T-helper 22 cell (primary cell): ENCODE results near the gene SLC25A42.
"Not testable (repeated sequence)": the region's sequence is repeated elsewhere in the genome, so short reads cannot be mapped to it uniquely, and the experiment has no call there.

Experiments used
- DNase-seq: peaks from one replicate; pipeline ENCODE4 v3.0.0-alpha.2; 2020; ENCODE audit warnings: low read depth

SLC25A42 gene

GRCh38 chr19:19135713-19136112 is 71.9 kb downstream of the SLC25A42 start:
- DNase-seq = not testable (repeated sequence)

DNA sequence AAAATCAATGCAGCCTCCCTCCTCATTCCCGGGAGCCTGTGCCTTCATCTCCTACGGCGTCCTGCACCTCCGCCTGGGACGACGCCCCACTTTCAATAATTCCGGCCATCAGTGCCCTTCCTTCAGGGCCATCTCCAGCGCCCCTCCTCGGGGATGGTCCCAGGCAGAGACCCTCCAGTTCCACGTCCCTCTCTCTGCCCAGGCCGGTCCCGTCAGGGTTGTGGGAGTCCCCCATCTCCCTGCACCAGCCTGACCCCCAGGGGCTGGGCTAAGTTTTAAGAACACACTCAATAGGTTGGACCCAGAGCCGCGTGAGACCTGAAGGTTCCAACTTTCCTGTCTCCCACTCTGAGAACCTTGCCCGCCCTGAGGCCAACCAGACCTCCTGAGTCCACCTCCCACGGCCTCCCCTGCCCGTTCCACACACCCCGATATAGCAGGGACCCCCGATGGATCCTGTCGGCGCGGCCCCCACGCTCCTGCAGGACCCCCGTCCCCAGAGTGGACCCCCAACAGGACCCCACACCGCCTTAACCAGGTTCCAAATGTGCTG is 73.8 kb downstream of the SLC25A42 start:
- DNase-seq = no peak

GRCh38 chr19:19138109-19138981 is 74.6 kb downstream of the SLC25A42 start, which contains the start of gene TMEM161A:
TMEM161A (minus strand) TSS chr19:19138478; CDS start chr19:19138428, 50 bp downstream.
- peak; percentile 94 for DNase-seq

DNA sequence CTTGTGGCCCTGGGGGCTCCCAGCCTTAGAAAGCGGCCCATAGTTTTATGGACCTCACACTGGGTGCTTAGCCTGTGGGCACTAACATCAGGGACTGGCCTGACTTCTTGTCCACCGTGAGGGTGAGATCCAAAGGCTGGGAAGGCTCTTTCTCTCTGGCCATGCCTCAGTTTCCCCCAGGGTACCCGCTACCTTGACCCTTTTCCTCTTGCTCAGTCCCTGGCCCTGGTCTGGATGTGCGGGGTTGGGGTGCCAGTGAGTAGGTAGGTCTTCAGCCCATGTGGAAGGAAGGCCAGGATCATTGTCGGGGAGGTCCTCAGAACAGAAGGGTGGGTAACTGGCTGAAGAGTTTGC is 76.1 kb downstream of the SLC25A42 start:
- no peak for DNase-seq

DNA sequence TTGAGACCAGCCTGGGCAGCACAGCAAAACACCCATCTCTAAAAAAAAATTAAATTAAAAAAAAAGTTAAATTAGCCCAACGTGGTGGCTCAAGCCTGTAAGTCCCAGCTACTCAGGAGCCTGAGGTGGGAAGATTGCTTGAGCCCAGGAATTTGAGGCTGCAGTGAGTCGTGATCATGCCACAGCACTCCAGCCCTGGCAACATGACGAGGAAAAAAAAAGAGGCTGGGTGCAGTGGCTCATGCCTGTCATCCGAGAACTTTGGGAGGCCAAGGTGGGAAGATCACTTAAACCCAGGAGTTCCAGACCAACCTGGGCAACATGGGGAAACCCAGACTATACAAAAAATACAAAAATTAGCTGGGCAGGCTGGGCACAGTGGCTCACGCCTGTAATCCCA is 76.7 kb downstream of the SLC25A42 start:
- no peak for DNase-seq

DNA sequence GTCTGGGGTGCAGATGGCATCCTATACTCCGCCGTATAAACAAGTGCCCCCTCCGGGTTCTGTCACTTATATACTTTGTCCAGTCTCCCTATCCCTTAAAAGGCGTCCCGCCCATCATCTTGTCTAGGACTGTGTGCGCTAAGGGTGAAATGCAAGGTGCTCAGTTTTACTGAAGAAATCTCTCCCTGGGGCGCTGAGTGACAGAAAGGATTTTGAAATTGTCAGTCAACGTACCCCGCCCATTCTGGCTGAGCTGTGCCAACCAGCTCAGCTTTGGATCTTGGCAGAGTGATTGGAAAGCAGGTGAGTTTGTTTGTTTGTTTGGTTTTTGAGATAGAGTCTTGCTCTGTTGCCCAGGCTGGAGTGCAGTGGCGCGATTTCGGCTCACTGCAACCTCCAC is 78.6 kb downstream of the SLC25A42 start:
- DNase-seq = no peak

- no peak for DNase-seq
These were observed 81.5 kb downstream of the SLC25A42 start for GRCh38 chr19:19145281-19145680.

DNA sequence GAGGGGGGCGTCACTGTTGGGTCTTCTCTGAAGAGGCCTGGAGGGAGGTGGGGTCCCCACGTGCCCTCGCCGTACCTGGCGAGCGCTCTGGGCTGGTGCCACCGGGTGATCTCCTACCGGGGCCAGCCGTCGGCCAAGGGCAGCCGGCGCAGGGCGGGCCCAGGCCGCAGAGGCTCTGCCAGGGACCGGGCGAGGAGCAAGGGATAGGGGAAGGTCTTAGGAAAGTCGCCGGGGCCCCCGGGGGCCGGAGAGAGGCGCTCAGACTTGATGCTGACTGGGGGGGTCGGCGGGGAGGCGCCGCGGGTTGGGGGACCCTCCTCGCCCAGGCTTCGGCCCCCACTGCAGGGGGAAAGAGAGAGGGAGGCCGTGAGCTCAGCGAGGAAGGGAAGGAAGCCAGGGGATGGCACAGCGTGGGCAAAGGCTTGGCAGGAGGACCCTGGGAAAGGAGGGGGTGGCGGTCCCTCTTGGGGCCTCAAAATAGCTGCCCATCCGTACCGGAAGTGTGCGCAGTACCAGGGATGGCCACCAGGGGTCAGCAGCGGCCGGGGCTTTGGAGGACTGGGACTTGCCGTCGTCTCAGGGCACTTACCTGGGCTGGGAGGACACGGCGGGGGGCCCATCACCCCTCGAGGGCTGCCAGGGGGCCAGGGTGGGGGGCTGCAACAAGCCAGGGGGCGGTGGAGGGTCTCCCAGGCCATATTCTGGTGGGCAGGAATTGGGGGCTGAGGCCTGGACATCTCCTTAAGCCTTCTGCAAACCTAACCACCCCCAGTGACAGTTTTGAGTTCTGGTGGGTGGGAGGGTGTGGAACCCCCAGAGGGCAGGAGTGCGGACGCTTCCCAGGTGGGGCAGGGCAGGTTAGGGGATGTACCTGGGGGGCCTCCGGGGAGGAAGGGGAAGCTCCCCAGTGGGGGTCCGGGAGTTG is 82.2 kb downstream of the SLC25A42 start:
- DNase-seq = peak; percentile 54

DNA sequence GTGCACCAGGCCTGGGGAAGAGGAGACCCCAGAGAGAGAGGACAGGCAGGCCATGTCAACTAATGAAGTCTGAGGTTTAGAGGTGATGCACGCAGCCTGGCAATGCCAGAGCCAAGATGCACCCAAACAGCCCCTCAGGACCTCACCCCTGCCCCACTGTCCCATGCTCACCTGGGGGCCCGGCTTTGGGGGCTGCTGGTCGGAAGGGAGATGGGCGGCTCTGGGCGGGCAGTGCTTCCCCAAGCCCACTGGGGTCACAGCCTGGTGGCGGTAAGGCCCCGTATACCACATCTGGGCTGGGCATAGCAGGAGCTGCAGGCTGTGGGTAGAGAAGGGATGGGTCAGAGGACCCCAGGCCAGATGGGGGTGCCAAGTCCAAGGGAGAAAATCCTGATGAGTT is 83.1 kb downstream of the SLC25A42 start:
- DNase-seq = no peak

DNA sequence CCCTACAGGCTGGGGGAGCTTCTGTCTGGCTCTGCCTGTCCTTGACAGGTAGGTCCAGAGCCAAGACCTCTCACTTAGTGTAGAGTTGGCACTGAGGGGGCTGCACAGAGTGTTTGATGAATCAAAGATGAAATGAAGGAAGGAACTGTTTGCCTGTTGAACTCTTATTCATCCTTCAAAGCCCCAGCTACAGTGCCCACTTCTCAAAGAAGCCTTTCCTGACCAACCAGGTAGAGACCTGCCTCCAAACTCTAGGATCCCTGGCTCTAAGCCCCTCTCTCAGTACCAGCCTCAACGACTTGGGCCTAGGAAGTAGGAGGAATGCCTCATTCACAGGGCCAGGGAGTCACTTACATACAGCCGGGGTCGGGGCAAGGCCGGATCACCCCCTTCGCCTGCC is 83.5 kb downstream of the SLC25A42 start:
- DNase-seq = no peak

GRCh38 chr19:19148504-19148903 is 84.7 kb downstream of the SLC25A42 start:
- DNase-seq = not testable (repeated sequence)

DNA sequence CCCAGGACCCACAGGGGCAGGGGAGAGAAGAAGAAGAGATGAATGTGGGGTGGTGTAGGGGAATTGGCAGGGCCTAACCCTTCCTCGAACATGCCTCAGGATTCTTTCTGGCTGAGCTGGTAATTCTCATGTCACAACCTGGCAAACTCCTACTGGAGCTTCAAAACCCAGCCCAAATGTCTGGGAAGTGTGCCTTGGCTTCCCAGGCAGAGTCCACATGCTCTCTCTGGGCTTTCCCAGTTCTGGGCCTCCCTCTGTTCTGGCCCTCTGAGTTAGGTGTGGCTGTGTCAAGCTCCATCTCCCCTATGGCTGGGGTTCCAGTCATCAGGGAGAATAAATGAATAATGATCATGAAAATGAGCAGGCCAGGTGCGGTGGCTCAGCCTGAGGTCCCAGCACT is 85.6 kb downstream of the SLC25A42 start:
- no peak for DNase-seq

- DNase-seq = no peak
These were observed 87.6 kb downstream of the SLC25A42 start for GRCh38 chr19:19151418-19151817.

- DNase-seq = no peak
These were observed 89.0 kb downstream of the SLC25A42 start for GRCh38 chr19:19152668-19153384.

DNA sequence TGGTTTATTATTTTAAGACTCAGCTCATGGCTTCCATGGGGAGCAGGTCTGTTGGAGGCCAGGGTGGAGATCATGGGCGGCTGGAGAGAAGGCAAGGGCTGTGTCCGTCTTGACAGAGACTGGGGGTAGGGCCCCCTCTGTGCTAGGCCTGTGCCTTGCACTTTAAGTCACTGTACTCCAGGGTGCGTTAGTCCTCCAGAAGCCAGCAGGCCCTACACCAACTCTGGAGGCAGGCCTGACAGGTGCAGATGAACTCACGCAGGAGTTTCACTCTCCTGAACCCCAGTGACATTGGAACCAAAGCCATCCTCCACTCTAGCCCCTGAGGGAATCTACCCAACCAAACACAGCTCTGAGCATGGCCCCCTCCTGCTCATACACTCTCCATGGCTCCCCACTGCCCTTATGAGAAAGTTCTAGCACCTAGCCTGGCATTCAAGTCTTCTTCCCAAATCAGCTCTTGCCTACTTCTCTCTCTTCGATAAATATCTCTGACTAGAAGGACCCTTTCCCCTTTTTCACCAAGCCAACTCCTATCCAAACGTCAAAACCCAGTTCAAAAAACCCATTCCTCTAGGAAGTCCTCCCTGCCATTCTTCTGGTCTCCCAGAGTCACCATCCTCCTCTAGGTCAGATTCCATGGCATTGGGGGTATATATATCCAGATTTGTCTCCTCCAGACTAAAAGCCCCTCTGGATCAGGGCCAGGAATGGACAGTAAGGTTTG is 91.1 kb downstream of the SLC25A42 start:
- DNase-seq = no peak

- DNase-seq = no peak
These were observed 91.9 kb downstream of the SLC25A42 start for GRCh38 chr19:19155495-19156219.

GRCh38 chr19:19157808-19158207 is 94.0 kb downstream of the SLC25A42 start:
- DNase-seq = no peak

DNA sequence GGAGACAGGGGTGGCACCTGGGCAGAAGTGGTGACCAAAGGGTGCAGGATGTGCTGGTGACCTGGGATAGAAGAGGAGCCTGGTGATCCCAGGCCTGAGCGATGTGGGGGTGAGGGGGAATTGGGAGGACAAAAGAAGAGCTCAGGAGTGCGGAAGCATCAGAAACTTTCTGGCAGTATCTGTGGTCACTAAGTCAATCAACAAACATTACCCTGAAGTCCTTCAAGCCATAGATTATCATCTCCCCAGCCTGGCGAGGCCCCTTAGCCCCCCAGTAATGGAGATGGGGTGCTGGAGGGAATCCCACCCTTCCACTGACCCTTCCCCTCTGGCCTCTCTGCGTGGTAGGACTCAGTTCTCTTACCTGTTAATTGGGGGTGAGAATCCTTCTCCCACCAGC is 95.7 kb downstream of the SLC25A42 start:
- no peak for DNase-seq

DNA sequence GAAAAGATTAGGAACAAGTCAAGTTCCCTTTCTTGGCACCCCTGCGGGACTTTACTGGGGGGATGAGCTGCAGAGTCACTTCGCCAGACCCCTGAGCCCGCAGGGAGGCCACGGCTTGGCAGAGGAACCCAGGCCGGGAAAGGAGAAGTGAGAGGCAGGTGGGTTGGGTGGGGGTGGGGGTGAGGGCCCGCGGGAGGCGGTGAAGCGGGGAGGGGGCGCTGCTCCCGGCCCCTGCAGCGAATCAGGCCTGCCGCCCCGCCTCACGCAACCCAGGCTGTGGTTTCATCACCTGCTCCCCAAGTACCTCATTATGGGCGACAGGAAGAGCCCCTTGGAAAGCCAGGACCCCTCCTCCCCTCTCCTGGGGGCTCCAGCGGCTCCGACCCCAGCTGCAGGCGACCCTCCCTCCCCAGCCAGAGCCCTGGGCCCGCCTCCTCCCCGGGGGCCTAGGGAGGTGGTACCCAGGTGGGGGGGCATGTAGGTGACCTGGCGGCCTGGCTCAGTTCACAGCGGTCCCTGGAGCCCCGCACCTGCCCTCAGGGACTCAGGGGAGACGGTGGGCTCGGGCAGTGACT is 96.8 kb downstream of the SLC25A42 start:
- no peak for DNase-seq

DNA sequence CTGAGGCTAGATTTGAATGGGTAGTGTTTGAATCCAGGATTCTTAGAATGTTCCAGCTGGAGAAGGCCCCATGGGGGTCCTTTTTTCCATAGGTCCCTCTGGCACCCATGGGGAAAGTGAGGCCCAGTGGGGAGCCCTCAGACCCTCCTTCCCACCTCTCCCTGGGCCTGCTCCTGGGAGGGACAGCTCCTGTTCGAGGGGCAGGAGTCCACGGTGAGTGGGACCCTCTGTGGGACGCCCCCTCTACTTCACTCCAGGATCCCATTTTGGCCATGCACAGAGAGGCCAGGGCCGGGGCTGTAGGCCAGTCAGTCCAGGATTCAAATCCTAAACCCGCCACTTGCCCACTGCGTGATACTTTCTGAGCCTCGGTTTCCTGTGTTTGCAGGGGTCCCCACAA is 98.7 kb downstream of the SLC25A42 start:
- DNase-seq = no peak
